ENCODE measurements around the gene AXIN2.

The AXIN2 gene

GRCh38 chr17:65588181-65588808 is 26.8 kb upstream of the AXIN2 start (continued):
- TF ChIP-seq ZNF266 (tag by site-specific recombination; IDR thresholded peaks at IDR 0.05; ENCODE audit: low read depth) (no peak), ZNF280D (tag by site-specific recombination; IDR thresholded peaks at IDR 0.05) (no peak), ZIC2 (tag by site-specific recombination; IDR thresholded peaks at IDR 0.05) (peak; percentile 40; the same call in 1 of the 2 replicates), ZNF677 (tag by site-specific recombination; IDR thresholded peaks at IDR 0.05) (no peak), ZNF175 (tag by site-specific recombination; IDR thresholded peaks at IDR 0.05) (no peak), OSR2 (tag by site-specific recombination; IDR thresholded peaks at IDR 0.05) (peak; percentile 42; the same call in 1 of the 2 replicates), ZNF248 (tag by site-specific recombination; IDR thresholded peaks at IDR 0.05) (no peak), ZXDB (tag by site-specific recombination; IDR thresholded peaks at IDR 0.05) (no peak), TRIM28 (IDR thresholded peaks at IDR 0.05; ENCODE audit: borderline replicate concordance, low read length) (no peak), KLF1 (tag by site-specific recombination; IDR thresholded peaks at IDR 0.05) (peak; percentile 97), ZNF791 (tag by site-specific recombination; IDR thresholded peaks at IDR 0.05) (no peak), SP2 (tag by site-specific recombination; IDR thresholded peaks at IDR 0.05) (0 out of 2 replicates have a peak, but pooled peaks have one; percentile 16), ZBTB48 (tag by site-specific recombination; IDR thresholded peaks at IDR 0.05) (no peak), ZNF658 (tag by site-specific recombination; IDR thresholded peaks at IDR 0.05) (no peak), MZF1 (tag by site-specific recombination; IDR thresholded peaks at IDR 0.05; ENCODE audit: borderline replicate concordance) (no peak), TCF7L2 (IDR thresholded peaks at IDR 0.05; ENCODE audit: borderline replicate concordance, low read depth, low read length) (peak; percentile 57; the same call in 1 of the 2 replicates), YY2 (tag by site-specific recombination; IDR thresholded peaks at IDR 0.05) (no peak)
- TF ChIP-seq, protein P1, sequence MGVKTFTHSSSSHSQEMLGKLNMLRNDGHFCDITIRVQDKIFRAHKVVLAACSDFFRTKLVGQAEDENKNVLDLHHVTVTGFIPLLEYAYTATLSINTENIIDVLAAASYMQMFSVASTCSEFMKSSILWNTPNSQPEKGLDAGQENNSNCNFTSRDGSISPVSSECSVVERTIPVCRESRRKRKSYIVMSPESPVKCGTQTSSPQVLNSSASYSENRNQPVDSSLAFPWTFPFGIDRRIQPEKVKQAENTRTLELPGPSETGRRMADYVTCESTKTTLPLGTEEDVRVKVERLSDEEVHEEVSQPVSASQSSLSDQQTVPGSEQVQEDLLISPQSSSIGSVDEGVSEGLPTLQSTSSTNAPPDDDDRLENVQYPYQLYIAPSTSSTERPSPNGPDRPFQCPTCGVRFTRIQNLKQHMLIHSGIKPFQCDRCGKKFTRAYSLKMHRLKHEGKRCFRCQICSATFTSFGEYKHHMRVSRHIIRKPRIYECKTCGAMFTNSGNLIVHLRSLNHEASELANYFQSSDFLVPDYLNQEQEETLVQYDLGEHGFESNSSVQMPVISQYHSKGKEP (tag by site-specific recombination; IDR thresholded peaks at IDR 0.05), result no peak

GRCh38 chr17:65587534-65588180 is 26.2 kb upstream of the AXIN2 start:
- POLR2A ChIA-PET, result no interaction called here
- CTCF ChIA-PET, result interaction anchor here (0.7 to 1.6 kb wide), 3 partner anchors 35 to 1106 kb away, joined by 3 to 5 read pairs (median 3); no protein-coding TSS in a partner anchor

More at GRCh38 chr17:65587534-65588180, 26.2 kb upstream of the AXIN2 start:
- no peaks in the 10 kb centered on the region for H3K36me3 ChIP-seq (ENCODE audit: control insufficient read depth in 2 of 2, insufficient read depth in 1 of 2, low read length in 2 of 2)
- TF ChIP-seq, protein P2, sequence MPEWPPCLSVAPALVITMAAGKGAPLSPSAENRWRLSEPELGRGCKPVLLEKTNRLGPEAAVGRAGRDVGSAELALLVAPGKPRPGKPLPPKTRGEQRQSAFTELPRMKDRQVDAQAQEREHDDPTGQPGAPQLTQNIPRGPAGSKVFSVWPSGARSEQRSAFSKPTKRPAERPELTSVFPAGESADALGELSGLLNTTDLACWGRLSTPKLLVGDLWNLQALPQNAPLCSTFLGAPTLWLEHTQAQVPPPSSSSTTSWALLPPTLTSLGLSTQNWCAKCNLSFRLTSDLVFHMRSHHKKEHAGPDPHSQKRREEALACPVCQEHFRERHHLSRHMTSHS (tag by site-specific recombination; IDR thresholded peaks at IDR 0.05), result no peak
- TF ChIP-seq ZSCAN5A (tag by site-specific recombination; IDR thresholded peaks at IDR 0.05) (no peak), ZNF404 (tag by site-specific recombination; IDR thresholded peaks at IDR 0.05) (no peak), ZBTB8A (tag by site-specific recombination; IDR thresholded peaks at IDR 0.05) (no peak), ZNF549 (tag by site-specific recombination; IDR thresholded peaks at IDR 0.05) (no peak), ZNF707 (tag by site-specific recombination; IDR thresholded peaks at IDR 0.05) (no peak)
- no peaks in the 10 kb centered on the region for H3K9me3 ChIP-seq (ENCODE audit: control insufficient read depth, insufficient read depth, low read depth, low read length)
- H3K4me3 ChIP-seq (ENCODE audit: low read depth, low read length), result no peak overlapping the region
- peaks cover 7% of the 10 kb centered on the region; the same call in 1 of the 2 replicates for H3K4me1 ChIP-seq (ENCODE audit: control insufficient read depth, insufficient read depth, low read length)
- H3K27ac ChIP-seq (ENCODE audit: extremely low read depth, low read depth, low read length), result no peak overlapping the region
